ENCODE measurements around the gene VTI1A.

Gene VTI1A

GRCh38 chr10:112429654-112430230 lies 17.3 kb upstream of the VTI1A start:
- Histone ChIP-seq H3K9me3 (ENCODE audit: low read length) (no peaks in the 10 kb centered on the region), H3K36me3 (ENCODE audit: insufficient read depth, low read length) (peaks cover 48% of the 10 kb centered on the region), H3K4me3 (ENCODE audit: low read length) (no peak overlapping the region), H3K4me1 (ENCODE audit: insufficient read depth, low read length) (no peaks in the 10 kb centered on the region), H3K27me3 (ENCODE audit: insufficient read depth, low read length) (no peaks in the 10 kb centered on the region), H2AFZ (ENCODE audit: low read depth, low read length) (no peak overlapping the region)

GRCh38 chr10:112433136-112433535 lies 13.9 kb upstream of the VTI1A start:
- H3K36me3 ChIP-seq (ENCODE audit: insufficient read depth, low read length), result peaks cover 74% of the 10 kb centered on the region
- no peaks in the 10 kb centered on the region for H3K27me3 ChIP-seq (ENCODE audit: insufficient read depth, low read length)
- no peak overlapping the region for H3K4me3 ChIP-seq (ENCODE audit: low read length)
- H2AFZ ChIP-seq (ENCODE audit: low read depth, low read length), result no peak overlapping the region
- H3K4me1 ChIP-seq (ENCODE audit: insufficient read depth, low read length), result no peaks in the 10 kb centered on the region
- H3K9me3 ChIP-seq (ENCODE audit: low read length), result no peaks in the 10 kb centered on the region

GRCh38 chr10:112434988-112435619 lies 11.9 kb upstream of the VTI1A start:
- Histone ChIP-seq H3K27me3 (ENCODE audit: insufficient read depth, low read length) (no peaks in the 10 kb centered on the region), H3K4me1 (ENCODE audit: insufficient read depth, low read length) (no peaks in the 10 kb centered on the region), H3K36me3 (ENCODE audit: insufficient read depth, low read length) (peaks cover 75% of the 10 kb centered on the region), H2AFZ (ENCODE audit: low read depth, low read length) (no peak overlapping the region), H3K4me3 (ENCODE audit: low read length) (no peak overlapping the region), H3K9me3 (ENCODE audit: low read length) (no peaks in the 10 kb centered on the region)

GRCh38 chr10:112438356-112438755 lies 8.7 kb upstream of the VTI1A start:
- Histone ChIP-seq H3K4me3 (ENCODE audit: low read length) (no peak overlapping the region), H3K4me1 (ENCODE audit: insufficient read depth, low read length) (no peaks in the 10 kb centered on the region), H3K36me3 (ENCODE audit: insufficient read depth, low read length) (peaks cover 71% of the 10 kb centered on the region), H3K27me3 (ENCODE audit: insufficient read depth, low read length) (no peaks in the 10 kb centered on the region), H2AFZ (ENCODE audit: low read depth, low read length) (no peak overlapping the region), H3K9me3 (ENCODE audit: low read length) (no peaks in the 10 kb centered on the region)

GRCh38 chr10:112441520-112441919 lies 5.5 kb upstream of the VTI1A start:
- peaks cover 7% of the 10 kb centered on the region for H3K4me1 ChIP-seq (ENCODE audit: insufficient read depth, low read length)

GRCh38 chr10:112442063-112442462 lies 5.0 kb upstream of the VTI1A start:
- Histone ChIP-seq H3K9me3 (ENCODE audit: low read length) (no peaks in the 10 kb centered on the region), H2AFZ (ENCODE audit: low read depth, low read length) (no peak overlapping the region), H3K4me1 (ENCODE audit: insufficient read depth, low read length) (peaks cover 7% of the 10 kb centered on the region), H3K27me3 (ENCODE audit: insufficient read depth, low read length) (no peaks in the 10 kb centered on the region), H3K4me3 (ENCODE audit: low read length) (no peak overlapping the region), H3K36me3 (ENCODE audit: insufficient read depth, low read length) (peaks cover 51% of the 10 kb centered on the region)

More at GRCh38 chr10:112441520-112441919, 5.5 kb upstream of the VTI1A start:
- no peak overlapping the region for H2AFZ ChIP-seq (ENCODE audit: low read depth, low read length)
- H3K4me3 ChIP-seq (ENCODE audit: low read length), result no peak overlapping the region
- H3K9me3 ChIP-seq (ENCODE audit: low read length), result no peaks in the 10 kb centered on the region
- H3K36me3 ChIP-seq (ENCODE audit: insufficient read depth, low read length), result peaks cover 56% of the 10 kb centered on the region
- H3K27me3 ChIP-seq (ENCODE audit: insufficient read depth, low read length), result no peaks in the 10 kb centered on the region

- peaks cover 18% of the 10 kb centered on the region for H3K4me1 ChIP-seq (ENCODE audit: insufficient read depth, low read length)
- H3K4me3 ChIP-seq (ENCODE audit: low read length), result peak overlapping the region; percentile 69
- H3K9me3 ChIP-seq (ENCODE audit: low read length), result no peaks in the 10 kb centered on the region
- H3K27me3 ChIP-seq (ENCODE audit: insufficient read depth, low read length), result no peaks in the 10 kb centered on the region
- peak overlapping the region; percentile 79 for H2AFZ ChIP-seq (ENCODE audit: low read depth, low read length)
- peaks cover 28% of the 10 kb centered on the region for H3K36me3 ChIP-seq (ENCODE audit: insufficient read depth, low read length)
Measured at GRCh38 chr10:112446055-112446854, 760 bp upstream of the VTI1A start.

- Histone ChIP-seq H2AFZ (ENCODE audit: low read depth, low read length) (peak overlapping the region; percentile 79), H3K4me1 (ENCODE audit: insufficient read depth, low read length) (peaks cover 18% of the 10 kb centered on the region), H3K27me3 (ENCODE audit: insufficient read depth, low read length) (no peaks in the 10 kb centered on the region), H3K9me3 (ENCODE audit: low read length) (no peaks in the 10 kb centered on the region), H3K4me3 (ENCODE audit: low read length) (peak overlapping the region; percentile 69), H3K36me3 (ENCODE audit: insufficient read depth, low read length) (peaks cover 17% of the 10 kb centered on the region)
Measured at GRCh38 chr10:112447620-112447928, 559 bp downstream of the VTI1A start.

- Histone ChIP-seq H3K27me3 (ENCODE audit: insufficient read depth, low read length) (no peaks in the 10 kb centered on the region), H3K4me3 (ENCODE audit: low read length) (no peak overlapping the region), H2AFZ (ENCODE audit: low read depth, low read length) (no peak overlapping the region), H3K36me3 (ENCODE audit: insufficient read depth, low read length) (peaks cover 9% of the 10 kb centered on the region), H3K9me3 (ENCODE audit: low read length) (no peaks in the 10 kb centered on the region), H3K4me1 (ENCODE audit: insufficient read depth, low read length) (peaks cover 18% of the 10 kb centered on the region)
Measured at GRCh38 chr10:112448888-112449287, 1.9 kb downstream of the VTI1A start.

- Histone ChIP-seq H3K4me3 (ENCODE audit: low read length) (no peak overlapping the region), H2AFZ (ENCODE audit: low read depth, low read length) (no peak overlapping the region), H3K36me3 (ENCODE audit: insufficient read depth, low read length) (no peaks in the 10 kb centered on the region), H3K4me1 (ENCODE audit: insufficient read depth, low read length) (no peaks in the 10 kb centered on the region), H3K9me3 (ENCODE audit: low read length) (no peaks in the 10 kb centered on the region), H3K27me3 (ENCODE audit: insufficient read depth, low read length) (no peaks in the 10 kb centered on the region)
Measured at GRCh38 chr10:112454910-112455779, 8.1 kb downstream of the VTI1A start.

- Histone ChIP-seq H3K36me3 (ENCODE audit: insufficient read depth, low read length) (peaks cover 4% of the 10 kb centered on the region), H3K4me1 (ENCODE audit: insufficient read depth, low read length) (no peaks in the 10 kb centered on the region), H2AFZ (ENCODE audit: low read depth, low read length) (no peak overlapping the region), H3K27me3 (ENCODE audit: insufficient read depth, low read length) (no peaks in the 10 kb centered on the region), H3K4me3 (ENCODE audit: low read length) (no peak overlapping the region), H3K9me3 (ENCODE audit: low read length) (no peaks in the 10 kb centered on the region)
Measured at GRCh38 chr10:112456533-112456932, 9.5 kb downstream of the VTI1A start.

GRCh38 chr10:112460366-112460765 lies 13.4 kb downstream of the VTI1A start:
- no peak overlapping the region for H2AFZ ChIP-seq (ENCODE audit: low read depth, low read length)
- H3K36me3 ChIP-seq (ENCODE audit: insufficient read depth, low read length), result peaks cover 15% of the 10 kb centered on the region
- no peak overlapping the region for H3K4me3 ChIP-seq (ENCODE audit: low read length)
- H3K9me3 ChIP-seq (ENCODE audit: low read length), result peaks cover 7% of the 10 kb centered on the region
- no peaks in the 10 kb centered on the region for H3K27me3 ChIP-seq (ENCODE audit: insufficient read depth, low read length)
- no peaks in the 10 kb centered on the region for H3K4me1 ChIP-seq (ENCODE audit: insufficient read depth, low read length)

All from neuron (in vitro differentiated cells).